ENCODE measurements around the gene RBPJL. TPM values are rescaled to one million over a fixed set of nuclear protein-coding genes. Genes with fewer than 3 reads are reported as not detected.

Gene RBPJL, protein sequence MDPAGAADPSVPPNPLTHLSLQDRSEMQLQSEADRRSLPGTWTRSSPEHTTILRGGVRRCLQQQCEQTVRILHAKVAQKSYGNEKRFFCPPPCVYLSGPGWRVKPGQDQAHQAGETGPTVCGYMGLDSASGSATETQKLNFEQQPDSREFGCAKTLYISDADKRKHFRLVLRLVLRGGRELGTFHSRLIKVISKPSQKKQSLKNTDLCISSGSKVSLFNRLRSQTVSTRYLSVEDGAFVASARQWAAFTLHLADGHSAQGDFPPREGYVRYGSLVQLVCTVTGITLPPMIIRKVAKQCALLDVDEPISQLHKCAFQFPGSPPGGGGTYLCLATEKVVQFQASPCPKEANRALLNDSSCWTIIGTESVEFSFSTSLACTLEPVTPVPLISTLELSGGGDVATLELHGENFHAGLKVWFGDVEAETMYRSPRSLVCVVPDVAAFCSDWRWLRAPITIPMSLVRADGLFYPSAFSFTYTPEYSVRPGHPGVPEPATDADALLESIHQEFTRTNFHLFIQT
- not detected for total RNA-seq
- long read RNA-seq, donor 1: 0 reads
- long read RNA-seq, donor 2: 0 reads

DNA sequence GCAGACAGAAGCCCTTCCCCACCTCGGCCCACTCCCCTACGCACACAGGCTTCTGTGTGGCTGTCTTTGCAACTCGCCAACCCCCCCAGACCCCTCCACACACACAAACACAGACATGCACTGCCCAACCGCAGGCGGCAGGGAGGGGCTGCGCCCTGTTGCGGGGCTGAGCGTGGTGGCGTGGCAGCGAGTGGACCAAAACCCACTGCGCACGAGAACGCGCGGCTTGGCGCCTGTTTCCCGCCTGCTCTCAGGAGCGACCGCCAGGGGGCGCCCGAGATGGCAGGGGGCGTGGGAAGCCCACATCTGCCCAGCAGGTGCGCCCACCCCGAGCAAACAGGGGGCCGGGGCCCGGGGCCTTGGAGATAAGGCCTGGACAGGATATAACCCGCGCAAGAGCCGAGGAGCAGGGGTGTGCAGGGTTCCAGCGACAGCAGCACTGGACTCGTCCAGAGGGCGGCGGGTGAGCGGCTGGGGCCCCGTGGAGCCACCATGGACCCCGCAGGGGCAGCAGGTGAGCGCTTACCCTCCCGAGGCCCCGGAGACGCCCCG is at the start of gene RBPJL:
Gene RBPJL (plus strand): TSS at position 410 of the 552 bp plus-strand sequence. CDS start 83 bp downstream, at position 493.
- DNase-seq (ENCODE audit: low spot score): no peak
- intact Hi-C loops (cut with DNase I): no loop called here

DNA sequence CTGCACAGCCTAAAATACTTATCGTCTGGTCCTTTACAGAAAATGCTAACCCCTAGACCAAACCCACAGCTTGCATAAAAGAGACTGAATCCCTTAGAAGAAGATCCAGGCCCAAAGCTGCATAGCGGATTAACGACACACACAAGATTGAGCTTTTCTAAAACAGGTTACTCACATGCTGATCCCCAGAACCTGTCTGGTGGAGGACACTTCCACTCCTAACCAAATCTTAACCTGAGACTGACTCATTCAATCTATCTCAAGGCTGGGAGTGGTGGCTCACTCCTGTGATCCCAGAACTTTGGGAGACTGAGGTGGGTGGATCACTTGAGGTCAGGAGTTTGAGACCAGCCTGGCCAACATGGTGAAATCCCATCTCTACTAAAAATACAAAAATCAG is 49.5 kb upstream of the RBPJL start:
- no peak for DNase-seq (ENCODE audit: low spot score)
- intact Hi-C loops (cut with DNase I): no loop called here

- intact Hi-C loops (cut with DNase I): no loop called here
- no peak for DNase-seq (ENCODE audit: low spot score)
Observed at GRCh38 chr20:45257711-45258110, 48.9 kb upstream of the RBPJL start.

- intact Hi-C loops (cut with DNase I): no loop called here
- no peak for DNase-seq (ENCODE audit: low spot score)
Observed at GRCh38 chr20:45258259-45258658, 48.4 kb upstream of the RBPJL start.

- no peak for DNase-seq (ENCODE audit: low spot score)
- intact Hi-C loops (cut with DNase I): no loop called here
Observed at GRCh38 chr20:45258664-45259063, 48.0 kb upstream of the RBPJL start.

DNA sequence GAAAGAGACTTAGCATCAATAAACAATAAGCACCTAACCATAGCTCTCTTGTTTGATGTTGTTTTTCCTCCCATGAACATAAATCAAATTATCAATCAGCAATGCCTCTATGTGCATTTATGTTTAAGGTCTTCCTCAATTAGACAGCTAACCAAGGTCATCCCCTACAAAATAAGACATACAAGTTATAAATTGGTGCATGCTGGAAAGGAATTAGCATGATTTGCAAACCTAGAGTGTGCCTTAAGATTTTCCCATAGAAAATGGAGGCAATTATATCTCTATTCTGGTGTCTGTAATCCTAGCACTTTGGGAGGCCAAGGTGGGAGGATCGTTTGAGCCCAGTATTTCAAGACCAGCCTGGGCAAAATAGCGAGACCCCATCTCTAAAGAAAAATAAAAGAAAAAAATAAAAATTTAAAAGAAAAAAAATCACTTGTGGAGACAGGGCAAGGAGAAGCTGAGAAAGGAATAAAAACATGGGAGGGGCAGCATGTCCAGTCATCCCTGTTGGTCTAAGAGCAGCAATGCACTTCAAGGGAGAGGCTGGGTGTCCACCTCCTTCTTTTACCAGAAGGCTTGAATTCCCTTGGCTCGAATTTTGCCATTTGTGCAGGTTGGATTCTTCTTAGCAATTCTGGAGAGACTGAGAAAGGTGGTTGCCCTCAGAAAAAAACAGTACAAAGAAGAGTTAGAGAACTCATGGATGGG is 42.9 kb upstream of the RBPJL start:
- DNase-seq (ENCODE audit: low spot score): no peak
- intact Hi-C loops (cut with DNase I): no loop called here

GRCh38 chr20:45266977-45267376 is 39.7 kb upstream of the RBPJL start:
- DNase-seq (ENCODE audit: low spot score): no peak
- intact Hi-C loops (cut with DNase I): no loop called here

GRCh38 chr20:45268531-45268930 is 38.1 kb upstream of the RBPJL start:
- no peak for DNase-seq (ENCODE audit: low spot score)
- intact Hi-C loops (cut with DNase I): no loop called here

GRCh38 chr20:45269056-45269455 is 37.6 kb upstream of the RBPJL start:
- intact Hi-C loops (cut with DNase I): no loop called here
- DNase-seq (ENCODE audit: low spot score): no peak

- intact Hi-C loops (cut with DNase I): no loop called here
- DNase-seq (ENCODE audit: low spot score): no peak
Observed at GRCh38 chr20:45269754-45270270, 36.8 kb upstream of the RBPJL start.

GRCh38 chr20:45275338-45275737 is 31.3 kb upstream of the RBPJL start:
- no peak for DNase-seq (ENCODE audit: low spot score)

DNA sequence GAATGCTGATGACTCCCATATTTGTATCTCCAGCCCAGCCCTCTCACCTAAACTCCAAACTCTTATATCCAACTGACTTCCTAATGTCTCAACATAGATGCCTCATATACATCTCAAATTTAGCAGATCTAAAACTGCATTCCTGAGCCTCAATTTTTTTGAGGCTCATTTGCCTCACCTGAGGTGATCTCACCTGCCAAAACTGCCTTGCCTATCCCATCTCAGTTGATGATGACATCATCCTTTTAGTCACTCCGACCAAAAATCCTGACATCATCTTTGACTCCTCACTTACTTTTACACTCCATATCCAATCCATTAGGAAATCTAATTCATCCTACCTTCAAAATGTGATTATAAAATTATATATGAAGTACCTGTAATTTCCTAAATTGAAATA is 26.6 kb upstream of the RBPJL start:
- DNase-seq (ENCODE audit: low spot score): no peak
- intact Hi-C loops (cut with DNase I): loop anchor here in 1 of 2 donors (1.0 kb wide), 1 partner anchor 32 kb away; no protein-coding TSS in a partner anchor

More at GRCh38 chr20:45275338-45275737, 31.3 kb upstream of the RBPJL start:
- intact Hi-C loops (cut with DNase I): no loop called here

- intact Hi-C loops (cut with DNase I): no loop called here
Observed at GRCh38 chr20:45282700-45283550, 23.7 kb upstream of the RBPJL start.

GRCh38 chr20:45283551-45284057 is 23.0 kb upstream of the RBPJL start:
- DNase-seq (ENCODE audit: low spot score): no peak
- intact Hi-C loops (cut with DNase I): no loop called here

More at GRCh38 chr20:45282700-45283550, 23.7 kb upstream of the RBPJL start:
- no peak for DNase-seq (ENCODE audit: low spot score)

GRCh38 chr20:45288376-45288775 is 18.3 kb upstream of the RBPJL start:
- intact Hi-C loops (cut with DNase I): no loop called here
- no peak for DNase-seq (ENCODE audit: low spot score)

DNA sequence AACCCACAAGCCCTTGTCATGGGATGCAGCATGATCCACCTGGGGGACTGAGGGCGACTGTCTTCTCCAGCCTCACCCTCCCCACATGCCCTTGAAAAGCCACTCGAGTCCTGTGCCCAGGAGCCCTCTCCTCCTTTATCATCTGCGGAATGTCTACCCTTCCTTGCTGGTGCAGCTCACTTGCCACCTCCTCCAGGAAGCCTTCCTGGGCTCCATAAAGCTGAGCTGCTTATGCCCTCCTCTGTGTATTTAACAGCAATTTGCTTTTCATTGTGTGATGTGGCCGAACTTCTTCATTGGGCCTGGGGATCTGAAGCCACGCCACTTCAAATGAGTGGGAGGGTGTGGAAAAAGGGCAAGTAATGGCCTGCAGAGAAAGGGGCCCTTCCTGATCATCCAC is 17.8 kb upstream of the RBPJL start:
- no peak for DNase-seq (ENCODE audit: low spot score)
- intact Hi-C loops (cut with DNase I): no loop called here

GRCh38 chr20:45289942-45290676 is 16.5 kb upstream of the RBPJL start:
- intact Hi-C loops (cut with DNase I): no loop called here
- no peak for DNase-seq (ENCODE audit: low spot score)

Data from posterior vena cava (tissue), 2 donors.